Activated CD8-positive, alpha-beta memory T cell treated with anti-CD3 and anti-CD28 coated beads, Interleukin-2, amount 50 U/mL, for 24 hours (primary cell): Measurements from ENCODE around the gene ARMH2.
"Not testable (repeated sequence)": the region's sequence is repeated elsewhere in the genome, so short reads cannot be mapped to it uniquely, and the experiment has no call there.

Source experiments
- DNase-seq: peaks from one replicate; pipeline ENCODE4 v3.0.0-alpha.2; 2020; ENCODE audit errors: extremely low read depth

Gene ARMH2

DNA sequence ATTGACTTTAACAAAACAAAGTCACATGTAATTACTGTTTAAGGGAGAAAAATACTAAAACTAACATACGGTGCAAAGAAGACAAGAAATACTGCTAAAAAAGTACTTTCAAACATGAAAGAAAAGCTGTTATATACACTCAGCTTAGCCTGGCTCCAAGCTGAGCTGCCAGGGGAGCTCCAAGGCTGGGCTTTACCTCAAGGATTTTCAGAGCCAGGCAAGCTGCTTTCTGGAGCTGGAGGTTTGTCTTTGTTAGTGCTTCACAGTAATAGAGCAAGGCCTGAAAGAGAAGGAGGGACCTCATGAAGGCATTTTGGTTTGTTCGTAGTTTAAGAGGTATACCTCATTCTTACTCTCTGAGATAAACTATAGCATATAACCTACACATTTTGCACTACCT lies 19.6 kb upstream of the ARMH2 start:
- no peak for DNase-seq

DNA sequence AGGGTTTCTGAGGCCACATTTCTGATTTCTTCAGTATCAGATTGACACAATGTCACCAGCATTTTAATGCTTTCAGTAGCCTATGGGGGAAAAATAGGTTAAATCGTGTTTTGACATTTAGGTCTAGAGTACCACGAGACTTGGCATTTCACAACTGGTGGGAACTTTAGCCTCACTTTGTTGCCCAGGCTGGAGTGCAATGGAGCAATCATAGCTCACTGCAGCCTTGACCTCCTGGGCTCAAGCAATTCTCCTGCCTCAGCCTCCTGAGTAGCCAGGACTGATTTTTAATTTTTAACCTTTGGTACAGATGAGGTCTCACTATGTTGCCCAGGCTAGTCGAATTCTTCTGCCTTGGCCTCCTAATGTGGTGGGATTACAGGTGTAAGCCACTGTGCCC lies 11.0 kb upstream of the ARMH2 start:
- no peak for DNase-seq

DNA sequence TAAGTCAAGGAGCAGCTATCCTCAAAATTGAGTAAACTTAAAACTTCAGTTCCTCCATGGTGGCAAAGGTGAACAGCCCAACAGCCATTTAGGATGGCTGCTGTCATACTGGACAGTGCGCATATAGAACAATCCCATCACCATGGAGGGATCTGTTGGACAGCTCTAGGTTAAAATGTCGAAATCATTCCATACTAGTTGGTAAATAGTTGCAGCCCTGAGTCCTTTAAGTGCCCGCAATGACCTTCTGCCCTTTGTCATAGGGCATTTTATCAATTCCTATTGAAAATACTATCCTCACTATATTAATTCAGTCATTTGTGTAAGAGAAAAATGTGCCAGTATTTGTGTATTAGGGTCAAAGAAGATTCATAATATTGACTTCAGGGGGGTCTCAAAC lies 8.9 kb upstream of the ARMH2 start:
- DNase-seq: no peak

DNA sequence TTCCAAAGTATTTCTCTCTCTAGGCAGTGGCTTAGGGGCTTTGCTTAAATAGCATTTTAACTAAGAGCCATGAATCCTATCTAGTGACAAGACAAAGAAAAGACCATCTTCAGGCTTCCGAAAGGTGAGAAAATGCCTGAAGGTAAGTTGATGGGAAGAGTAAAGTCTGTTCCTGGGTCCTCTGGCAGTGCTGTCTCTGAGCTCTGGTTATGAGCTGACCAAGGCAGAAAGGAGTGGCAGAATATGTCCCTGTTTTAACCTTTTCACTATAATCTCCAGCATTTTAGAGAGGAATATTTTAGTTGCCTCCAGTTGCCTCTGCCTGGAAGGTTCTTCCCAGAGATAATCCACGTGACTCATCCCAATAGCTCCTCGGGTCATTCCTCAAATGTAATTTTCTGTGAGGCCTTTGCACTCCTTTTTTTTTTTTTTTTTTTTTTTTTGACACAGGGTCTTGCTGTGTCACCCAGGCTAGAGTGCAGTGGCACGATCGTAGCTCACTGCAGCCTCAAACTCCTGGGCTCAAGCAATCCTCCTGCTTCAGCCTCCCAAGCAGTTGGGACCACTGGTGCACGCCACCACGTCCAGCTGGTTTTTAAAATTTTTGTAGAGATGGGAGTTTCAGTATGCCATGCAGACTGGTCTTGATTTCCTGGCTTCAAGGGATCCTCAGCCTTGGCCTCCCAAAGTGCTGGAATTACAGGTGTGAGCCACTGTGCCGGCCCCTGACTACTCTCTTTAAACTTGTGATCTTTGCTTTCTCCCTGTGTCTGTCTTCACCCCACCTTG lies 3.7 kb upstream of the ARMH2 start:
- DNase-seq: no peak

DNA sequence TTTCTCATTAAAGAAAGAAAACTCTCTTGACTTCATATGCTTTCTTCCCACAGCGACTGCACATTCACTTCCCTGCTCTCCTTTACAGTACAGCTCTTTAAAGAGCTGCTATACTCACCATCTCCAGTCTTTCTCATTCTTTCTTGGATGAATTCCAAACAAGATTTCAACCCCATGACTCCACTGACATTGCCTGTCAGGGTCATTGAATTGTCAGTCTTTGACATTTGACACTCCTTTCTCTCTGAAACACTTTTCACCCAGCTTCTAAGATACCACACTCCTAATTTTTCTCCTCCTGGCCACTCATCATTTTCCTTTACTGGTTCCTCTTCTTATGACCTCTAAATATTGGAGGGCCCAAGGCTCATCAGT lies 811 bp upstream of the ARMH2 start:
- no peak for DNase-seq

DNA sequence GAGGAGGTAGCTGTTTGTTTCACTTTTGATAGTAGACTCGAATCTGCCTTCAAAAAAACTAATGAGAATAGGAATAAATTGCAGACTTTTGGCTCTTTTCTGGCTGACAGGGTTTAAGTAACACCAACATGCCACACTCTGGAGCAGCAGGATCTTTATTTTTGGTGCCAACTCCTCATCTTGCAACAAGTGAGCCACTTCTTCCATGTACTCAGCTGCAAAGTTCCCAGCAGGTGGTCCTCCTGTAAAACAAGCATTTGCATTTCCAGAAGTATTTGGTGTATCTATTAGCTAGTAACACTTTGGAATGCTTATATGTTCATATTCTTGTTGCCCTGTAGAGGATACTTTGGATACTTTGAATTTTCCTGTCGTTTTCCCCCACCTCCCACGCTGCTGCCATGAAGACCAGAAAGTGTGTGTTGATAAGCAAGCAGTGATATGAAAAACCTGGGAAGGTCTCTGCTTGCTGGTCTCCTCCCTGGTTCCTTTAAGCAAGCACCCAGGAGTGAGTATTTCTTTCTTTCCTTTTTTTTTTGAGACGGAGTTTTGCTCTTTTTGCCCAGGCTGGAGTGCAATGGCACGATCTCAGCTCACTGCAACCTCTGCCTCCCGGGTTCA lies 1.0 kb downstream of the ARMH2 start:
- DNase-seq: no peak

DNA sequence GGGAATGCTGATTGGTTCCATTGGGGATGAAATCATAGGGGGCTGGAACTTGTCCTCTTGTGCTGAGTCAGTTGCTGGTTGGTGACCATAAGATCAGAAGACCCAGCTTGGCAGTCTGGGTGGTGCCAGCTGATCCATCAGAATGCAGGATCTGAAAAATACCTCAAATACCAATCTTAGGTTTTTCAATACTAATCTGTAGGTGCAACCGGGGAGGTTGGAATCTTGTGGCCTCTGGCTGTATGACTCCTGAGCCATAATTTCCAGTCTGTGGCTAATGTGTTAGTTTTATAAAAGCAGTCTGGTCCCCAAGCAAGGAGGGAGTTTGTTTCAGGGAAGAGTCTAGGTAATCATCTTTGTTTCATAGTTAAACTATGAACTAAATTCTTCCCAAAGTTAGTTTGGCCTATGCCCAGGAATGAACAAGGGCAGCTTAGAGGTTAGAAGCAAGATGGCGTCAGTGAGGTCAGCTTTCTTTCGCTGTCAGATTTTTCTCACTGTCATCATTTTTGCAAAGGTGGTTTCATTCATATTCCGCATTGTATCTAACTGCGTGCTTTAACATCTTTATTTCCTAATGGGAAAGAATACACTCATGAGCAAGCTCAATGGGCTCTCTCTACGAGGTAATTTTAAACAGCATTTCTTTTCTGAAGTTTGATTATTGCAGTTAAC lies 2.0 kb downstream of the ARMH2 start:
- DNase-seq: no peak

DNA sequence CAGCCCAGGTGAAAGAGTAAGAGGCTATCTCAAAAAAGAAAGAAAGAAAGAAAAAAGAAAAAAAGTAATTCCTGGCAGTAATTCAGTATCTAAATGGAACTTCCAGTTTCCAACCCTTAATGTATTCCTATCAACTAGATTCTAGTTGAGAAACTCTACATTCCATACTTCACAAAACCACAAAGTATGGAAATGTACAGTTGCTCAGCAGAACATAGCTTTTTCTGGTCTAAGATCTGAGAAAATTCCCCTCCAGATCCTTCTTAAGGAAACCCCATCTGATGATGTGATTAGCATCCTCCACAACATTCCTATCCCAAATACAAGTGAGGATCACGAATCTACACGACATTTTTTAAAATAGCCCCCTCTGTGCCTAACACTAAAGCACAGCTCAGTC lies 3.6 kb downstream of the ARMH2 start:
- no peak for DNase-seq

DNA sequence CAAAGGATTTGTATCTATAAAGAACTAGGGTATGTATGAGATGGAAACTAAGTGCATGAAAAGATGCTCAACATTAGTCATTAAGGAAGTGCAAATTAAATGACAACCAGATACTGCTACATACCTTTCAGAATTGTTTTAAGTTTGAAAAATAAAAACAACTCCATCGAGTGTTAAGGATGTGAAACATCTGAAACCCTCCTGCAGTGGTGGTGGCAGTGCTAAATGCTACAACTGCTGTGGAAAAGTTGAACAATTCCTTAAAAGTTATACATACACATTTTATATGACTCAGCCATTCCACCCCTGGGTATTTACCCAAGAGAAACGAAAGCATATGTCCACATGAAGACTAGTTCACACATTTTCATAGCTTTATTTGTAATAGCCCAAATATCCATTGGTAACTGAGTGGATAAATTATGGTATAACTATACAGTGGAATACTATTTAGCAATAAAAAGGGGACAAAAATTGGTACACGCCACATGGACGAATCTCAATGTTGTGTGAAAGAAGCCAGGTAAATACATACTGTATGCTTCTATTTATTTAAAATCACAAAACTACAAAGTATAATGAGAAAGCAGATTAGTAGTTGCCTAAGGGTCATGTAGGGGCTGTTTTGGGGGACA lies 10.6 kb downstream of the ARMH2 start:
- no peak for DNase-seq

DNA sequence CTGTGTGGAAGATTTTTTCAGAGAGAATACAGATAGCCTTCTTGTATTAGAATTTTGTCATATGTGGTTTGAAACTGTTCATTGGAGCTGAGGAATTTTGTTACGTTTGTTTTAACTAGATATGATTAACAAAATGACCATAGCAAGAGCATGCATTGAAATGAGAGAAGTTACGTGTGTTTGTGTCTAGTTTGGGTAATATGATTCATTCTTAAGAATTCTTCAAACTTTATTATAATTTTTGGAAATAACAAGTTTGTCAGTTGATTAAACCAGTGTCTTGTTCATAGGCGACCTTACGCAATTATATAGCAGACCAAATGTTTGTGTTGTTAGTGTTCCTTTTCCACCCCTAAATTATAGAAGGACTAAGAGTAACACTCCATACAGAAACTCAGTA lies 18.5 kb downstream of the ARMH2 start:
- no peak for DNase-seq

DNA sequence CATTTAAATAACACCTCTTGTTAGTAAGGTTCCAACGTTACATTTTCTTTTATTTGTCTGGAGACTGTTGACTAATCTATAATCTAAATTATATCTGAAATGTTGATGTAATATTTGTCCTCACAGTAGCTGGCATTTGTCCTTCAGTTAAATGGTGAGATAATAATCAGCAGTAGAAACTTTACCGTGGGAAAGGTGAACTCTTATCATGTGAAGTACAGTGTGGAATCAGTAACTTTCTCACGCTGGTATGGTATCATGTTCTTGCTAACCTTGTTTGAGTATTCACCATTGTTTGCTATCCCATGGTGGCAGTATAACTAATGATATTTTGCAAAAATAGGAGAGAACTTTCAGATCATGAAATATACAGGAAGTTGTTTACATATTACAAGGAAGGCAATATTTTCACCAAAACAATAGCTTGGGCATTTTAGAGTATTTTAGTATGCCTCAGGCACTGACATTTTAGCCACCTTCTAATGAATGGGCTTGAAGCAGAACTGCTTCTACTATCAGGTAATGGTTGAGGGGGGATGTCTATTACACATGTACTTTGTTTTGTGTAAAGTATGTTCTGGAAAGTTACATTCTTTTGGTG lies 19.2 kb downstream of the ARMH2 start:
- no peak for DNase-seq

DNA sequence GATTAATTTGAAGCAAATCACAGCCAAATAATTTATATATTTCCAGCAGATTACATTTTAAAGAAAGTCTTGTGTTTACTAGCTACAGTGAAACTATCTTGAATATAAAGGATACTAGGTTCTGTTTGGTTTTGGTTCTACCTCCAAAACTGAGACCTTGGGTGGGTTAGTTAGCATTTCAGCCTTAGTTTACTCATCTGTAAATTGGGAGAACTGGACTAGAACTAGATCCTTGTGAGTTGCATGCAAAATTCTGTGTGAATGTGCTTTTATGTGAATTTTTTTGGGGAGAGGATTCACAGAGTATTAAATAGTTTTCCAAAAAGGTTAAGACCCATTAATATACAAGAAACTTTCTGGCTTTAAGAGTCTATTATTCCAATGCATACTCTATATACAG lies 19.8 kb downstream of the ARMH2 start:
- DNase-seq: no peak

DNA sequence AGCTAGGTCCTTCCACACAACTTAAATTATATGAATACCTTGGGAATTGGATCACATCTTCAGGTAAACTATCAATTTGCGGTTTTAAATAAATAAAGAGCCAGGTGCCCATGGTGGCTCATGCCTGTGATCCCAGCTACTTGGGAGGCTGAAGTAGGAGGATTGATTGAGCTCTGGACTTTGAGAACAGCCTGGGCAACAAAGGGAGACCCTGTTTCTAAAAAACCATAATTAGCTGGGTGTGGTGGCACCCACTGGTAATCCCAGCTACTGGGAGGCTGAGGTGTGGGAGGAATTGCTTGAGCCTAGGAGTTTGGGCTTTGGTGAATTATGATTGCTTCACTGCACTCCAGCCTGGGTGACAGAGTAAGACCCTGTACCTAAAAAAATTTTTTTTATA lies 20.6 kb downstream of the ARMH2 start:
- DNase-seq: no peak

DNA sequence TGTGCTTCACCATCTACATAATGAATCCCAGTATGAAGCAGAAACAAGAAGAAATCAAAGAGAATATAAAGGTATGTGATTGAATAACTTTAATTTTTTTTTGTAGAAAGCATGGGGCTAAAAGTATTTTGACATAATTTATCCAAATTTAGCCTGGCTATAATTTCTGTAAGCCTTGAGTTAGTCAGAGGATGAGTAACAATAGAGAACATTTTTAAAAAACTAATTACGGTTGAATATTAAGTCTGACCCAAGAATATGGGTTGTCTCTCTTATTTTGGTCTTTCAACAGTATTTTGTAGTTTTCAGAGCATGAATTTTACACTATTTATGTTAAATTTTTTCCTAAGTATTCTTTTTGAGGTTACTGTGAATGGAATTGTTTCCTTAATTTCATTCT lies 21.5 kb downstream of the ARMH2 start:
- no peak for DNase-seq

DNA sequence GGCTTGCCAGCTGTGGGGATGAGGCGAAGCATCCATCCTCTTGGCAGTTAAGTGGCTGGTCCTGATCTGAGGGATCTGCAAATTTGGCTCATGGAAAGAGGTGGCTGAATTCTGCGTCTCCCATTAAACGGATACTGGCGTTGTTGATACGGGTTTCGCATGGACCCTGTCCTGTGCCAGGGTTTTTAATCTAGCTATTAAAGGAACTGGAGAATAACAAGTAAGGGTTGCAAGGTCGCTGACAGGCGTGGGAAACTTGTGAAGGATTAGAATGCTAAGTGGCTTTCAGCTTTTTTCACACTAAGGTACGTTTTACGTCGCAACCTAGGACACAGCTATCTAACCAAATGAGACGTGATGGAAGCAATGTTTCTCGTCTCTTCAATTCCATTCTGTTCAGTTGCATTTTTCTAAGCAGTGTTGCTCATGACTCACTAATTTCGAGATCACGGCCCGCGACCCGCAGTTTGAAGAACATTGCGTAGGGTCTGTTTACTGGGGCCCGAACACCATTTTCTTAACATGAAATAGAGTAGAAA lies 23.1 kb downstream of the ARMH2 start:
- DNase-seq: no peak

DNA sequence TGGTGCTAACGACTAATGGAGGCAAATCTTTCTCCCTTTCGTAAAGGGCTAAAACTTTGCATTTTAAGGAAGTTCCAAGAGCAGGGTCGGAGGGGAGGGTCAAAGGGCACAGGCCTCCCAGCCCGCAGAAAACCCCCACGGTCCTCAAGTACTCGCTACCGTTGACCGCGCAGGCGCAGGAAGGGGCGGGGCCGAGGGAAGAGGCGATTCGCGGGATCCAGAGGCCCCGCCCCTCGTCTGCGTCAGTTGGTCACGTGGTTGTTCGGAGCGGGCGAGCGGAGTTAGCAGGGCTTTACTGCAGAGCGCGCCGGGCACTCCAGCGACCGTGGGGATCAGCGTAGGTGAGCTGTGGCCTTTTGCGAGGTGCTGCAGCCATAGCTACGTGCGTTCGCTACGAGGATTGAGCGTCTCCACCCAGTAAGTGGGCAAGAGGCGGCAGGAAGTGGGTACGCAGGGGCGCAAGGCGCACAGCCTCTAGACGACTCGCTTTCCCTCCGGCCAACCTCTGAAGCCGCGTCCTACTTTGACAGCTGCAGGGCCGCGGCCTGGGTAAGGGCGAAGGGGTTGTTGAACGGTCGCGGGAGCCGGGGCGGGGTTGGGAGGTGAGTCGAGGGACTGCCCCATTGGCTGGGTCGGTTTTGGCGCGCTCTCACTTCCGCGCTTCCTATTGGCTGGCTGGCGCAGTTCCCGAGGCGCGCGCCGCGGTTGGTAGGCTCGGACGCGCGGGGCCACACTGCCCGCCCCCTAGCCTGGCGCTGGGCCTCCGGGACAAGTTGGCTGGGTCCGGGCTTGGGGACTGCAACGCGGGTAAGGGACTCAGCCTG lies 23.8 kb downstream of the ARMH2 start, which contains the start of gene GMNN:
GMNN (plus strand) TSS at position 242 of the 824 bp plus-strand sequence. CDS start 2,310 bp downstream, outside the sequence.
- DNase-seq: peak; percentile 95

DNA sequence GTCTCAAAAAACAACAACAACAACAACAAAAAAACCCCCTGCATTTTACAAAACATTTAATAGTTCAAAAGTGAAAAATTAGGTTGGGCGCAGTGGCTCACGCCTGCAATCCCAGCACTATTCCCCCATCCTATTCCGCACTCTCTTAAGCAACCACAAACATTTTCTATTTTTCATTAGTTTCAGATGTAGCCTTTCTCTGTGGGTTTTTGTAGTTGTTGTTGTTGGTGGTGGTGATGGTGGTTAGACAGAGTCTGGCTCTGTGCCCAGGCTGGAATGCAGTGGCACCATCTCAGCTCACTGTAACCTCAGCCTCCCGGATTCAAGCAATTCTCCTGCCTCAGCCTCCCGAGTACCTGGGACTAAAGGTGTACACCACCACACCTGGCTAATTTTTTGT lies 30.4 kb downstream of the ARMH2 start:
- no peak for DNase-seq

DNA sequence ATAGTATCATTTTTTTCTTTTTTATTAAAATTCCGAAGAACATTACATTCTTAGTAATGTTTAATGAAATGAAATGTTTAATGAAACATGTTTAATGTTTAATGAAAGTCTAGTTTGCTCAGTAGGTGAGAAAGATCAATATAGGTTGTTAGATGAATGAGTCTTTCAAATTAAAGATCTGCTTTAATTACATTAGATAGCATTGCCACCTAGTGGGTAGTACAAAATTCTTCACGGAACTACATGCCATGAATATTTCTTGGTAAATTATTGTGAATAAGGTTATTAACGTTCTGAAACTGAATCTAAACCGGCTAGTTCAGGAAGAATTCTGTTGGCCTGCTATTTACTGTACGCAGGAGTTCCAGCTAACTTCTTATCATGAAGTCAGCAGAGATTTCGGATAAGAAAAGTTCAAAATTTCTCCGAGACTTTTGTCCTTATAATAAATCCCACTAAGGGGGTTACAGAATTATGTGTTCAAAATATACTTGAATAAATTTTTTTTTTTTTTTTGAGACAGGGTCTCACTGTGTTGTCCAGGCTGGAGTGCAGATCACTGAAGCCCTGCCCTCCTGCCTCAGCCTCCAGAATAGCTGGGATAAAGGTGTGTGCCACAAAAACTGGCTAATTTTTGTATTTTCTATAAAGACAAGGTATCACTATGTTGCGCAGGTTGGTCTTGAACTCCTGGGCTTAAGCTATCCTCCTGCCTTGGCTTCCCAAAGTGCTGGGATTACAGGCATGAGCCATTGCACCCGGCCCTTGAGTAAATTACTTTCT lies 31.8 kb downstream of the ARMH2 start:
- DNase-seq: no peak

DNA sequence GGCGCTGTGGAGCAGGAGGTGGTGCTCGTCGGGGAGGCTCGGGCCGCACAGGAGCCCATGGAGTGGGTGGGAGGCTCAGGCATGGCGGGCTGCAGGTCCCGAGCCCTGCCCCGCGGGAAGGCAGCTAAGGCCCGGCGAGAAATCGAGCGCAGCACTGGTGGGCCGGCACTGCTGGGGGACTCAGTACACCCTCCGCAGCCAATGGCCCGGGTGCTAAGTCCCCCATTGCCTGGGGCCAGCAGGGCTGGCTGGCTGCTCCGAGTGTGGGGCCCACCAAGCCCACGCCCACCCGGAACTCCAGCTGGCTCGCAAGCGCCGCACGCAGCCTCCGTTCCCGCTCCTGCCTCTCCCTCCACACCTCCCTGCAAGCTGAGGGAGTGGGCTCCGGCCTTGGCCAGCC lies 32.7 kb downstream of the ARMH2 start:
- DNase-seq: not testable (repeated sequence)
